Neural progenitor cell (in vitro differentiated cells): ENCODE results near the gene RPS6KB2. TPM values are rescaled to one million over a fixed set of nuclear protein-coding genes. Genes with fewer than 3 reads are reported as not detected.

Source experiments
- DNase-seq: peaks from one replicate; pipeline ENCODE4 v3.0.0-alpha.2; 2016; ENCODE audit warnings: low spot score
- H2AFZ ChIP-seq: fragments of 200-600 bp; sonication (generic); replicated peaks from 2 replicates; pipeline ENCODE4 v1.6.1; 2016; ENCODE audit warnings: antibody characterized with exemption
- H3F3A ChIP-seq: fragments of 200-600 bp; sonication (generic); 2 replicates; pipeline ENCODE4 v1.6.1; 2016; ENCODE audit warnings: antibody characterized with exemption, low read depth
- H3K27ac ChIP-seq: fragments of 200-600 bp; sonication (generic); 2 replicates; pipeline ENCODE4 v1.5.1; 2016; ENCODE audit warnings: mild to moderate bottlenecking
- H3K27me3 ChIP-seq: fragments of 200-600 bp; sonication (generic); 2 replicates; pipeline ENCODE4 v1.6.1; 2016; ENCODE audit warnings: mild to moderate bottlenecking, moderate library complexity
- H3K36me3 ChIP-seq: fragments of 200-600 bp; sonication (generic); 2 replicates; pipeline ENCODE4 v1.5.1; 2016
- H3K4me1 ChIP-seq: fragments of 200-600 bp; sonication (generic); 2 replicates; pipeline ENCODE4 v1.6.1; 2016; ENCODE audit warnings: mixed run types
- H3K4me2 ChIP-seq: fragments of 200-600 bp; sonication (generic); 2 replicates; pipeline ENCODE4 v1.6.1; 2016
- H3K4me3 ChIP-seq: fragments of 200-600 bp; sonication (generic); 2 replicates; pipeline ENCODE4 v1.5.1; 2016
- H3K79me2 ChIP-seq: fragments of 200-600 bp; sonication (generic); 2 replicates; pipeline ENCODE4 v1.6.1; 2016; ENCODE audit warnings: low read depth
- H3K9ac ChIP-seq: fragments of 200-600 bp; sonication (generic); 2 replicates; pipeline ENCODE4 v1.6.1; 2016
- H3K9me3 ChIP-seq: fragments of 200-600 bp; sonication (generic); 2 replicates; pipeline ENCODE4 v1.5.1; 2016; ENCODE audit warnings: low read depth
- H4K20me1 ChIP-seq: fragments of 200-600 bp; sonication (generic); 2 replicates; pipeline ENCODE4 v1.6.1; 2016; ENCODE audit warnings: low read depth
- H3K27ac Mint-ChIP-seq: 3 replicates; pipeline ENCODE4 v1.8.0; 2021; ENCODE audit warnings: mixed read lengths
- H3K27me3 Mint-ChIP-seq: 2 replicates; pipeline ENCODE4 v1.8.0; 2022; ENCODE audit warnings: low read depth, mild to moderate bottlenecking, inconsistent platforms, moderate library complexity, mixed read lengths; ENCODE audit not compliant: insufficient read depth
- H3K36me3 Mint-ChIP-seq: 3 replicates; pipeline ENCODE4 v1.8.0; 2021; ENCODE audit warnings: mixed read lengths
- H3K4me1 Mint-ChIP-seq: 3 replicates; pipeline ENCODE4 v1.8.0; 2021; ENCODE audit warnings: mixed read lengths
- H3K4me3 Mint-ChIP-seq: 3 replicates; pipeline ENCODE4 v1.8.0; 2021; ENCODE audit warnings: mild to moderate bottlenecking, moderate library complexity, mixed read lengths
- H3K9me3 Mint-ChIP-seq: 3 replicates; pipeline ENCODE4 v1.8.0; 2020; ENCODE audit warnings: mixed read lengths
- EZH2 ChIP-seq: fragments of 200-600 bp; sonication (generic); IDR thresholded peaks from 2 replicates; pipeline ENCODE4 v1.6.1; 2017; ENCODE audit warnings: antibody characterized with exemption, mild to moderate bottlenecking, moderate library complexity
- EZH2phosphoT487 ChIP-seq: fragments of 200-600 bp; sonication (generic); IDR thresholded peaks from 2 replicates; pipeline ENCODE4 v1.6.1; 2017; ENCODE audit warnings: antibody characterized with exemption
- total RNA-seq: library from RNA; depleted of rRNA; stranded (reverse); fragments of >200 nt; gene quantifications from 2 replicates; pipeline ENCODE4 v1.2.3, GENCODE V29; 2015; ENCODE audit warnings: low replicate concordance
- TF ChIP-seq, protein P1 (sequence below): fragments of 200-600 bp; sonication (generic); IDR thresholded peaks from 2 replicates; pipeline ENCODE4 v1.5.1; 2017; ENCODE audit warnings: antibody characterized with exemption, mild to moderate bottlenecking

The RPS6KB2 gene
- total RNA-seq, 1 donor from 2014 or later, result 23.7 TPM

DNA sequence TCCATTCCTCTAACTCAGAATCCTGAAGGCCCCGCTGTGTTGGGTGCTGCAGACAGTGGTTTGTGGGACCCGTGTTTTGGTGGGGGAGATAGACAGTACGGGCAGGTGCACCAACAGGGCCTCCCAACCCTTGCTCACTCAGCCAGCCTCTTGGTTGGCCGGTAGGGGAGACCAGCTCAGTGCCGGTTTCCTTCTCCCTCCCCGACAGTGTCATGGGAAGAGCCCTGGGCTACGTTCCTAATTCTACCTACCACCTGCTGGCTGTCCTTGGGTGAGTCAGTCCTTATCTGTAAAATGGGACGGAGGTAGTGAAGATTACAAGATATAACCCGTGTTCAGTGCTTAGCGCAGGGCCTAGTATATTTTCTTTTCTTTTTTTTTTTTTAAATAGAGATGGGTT is 34.9 kb downstream of the RPS6KB2 start:
- Histone ChIP-seq H3K9ac (no peak overlapping the region), H3F3A (no peaks in the 10 kb centered on the region), H3K9me3 (no peaks in the 10 kb centered on the region), H3K4me2 (no peak overlapping the region), H3K27me3 (no peaks in the 10 kb centered on the region), H3K36me3 (no peaks in the 10 kb centered on the region), H2AFZ (no peak overlapping the region), H3K27ac (no peak overlapping the region), H3K4me1 (peaks cover 4% of the 10 kb centered on the region), H4K20me1 (no peaks in the 10 kb centered on the region), H3K79me2 (peaks cover 8% of the 10 kb centered on the region), H3K4me3 (no peak overlapping the region)
- Mint-ChIP-seq H3K9me3 (no peaks in the 10 kb centered on the region), H3K36me3 (no peaks in the 10 kb centered on the region), H3K27me3 (peaks cover 5% of the 10 kb centered on the region), H3K4me1 (peaks cover 13% of the 10 kb centered on the region), H3K4me3 (no peak overlapping the region), H3K27ac (no peak overlapping the region)
- no peak for DNase-seq
- TF ChIP-seq EZH2 (no peak), EZH2phosphoT487 (no peak)
- TF ChIP-seq, protein P1, sequence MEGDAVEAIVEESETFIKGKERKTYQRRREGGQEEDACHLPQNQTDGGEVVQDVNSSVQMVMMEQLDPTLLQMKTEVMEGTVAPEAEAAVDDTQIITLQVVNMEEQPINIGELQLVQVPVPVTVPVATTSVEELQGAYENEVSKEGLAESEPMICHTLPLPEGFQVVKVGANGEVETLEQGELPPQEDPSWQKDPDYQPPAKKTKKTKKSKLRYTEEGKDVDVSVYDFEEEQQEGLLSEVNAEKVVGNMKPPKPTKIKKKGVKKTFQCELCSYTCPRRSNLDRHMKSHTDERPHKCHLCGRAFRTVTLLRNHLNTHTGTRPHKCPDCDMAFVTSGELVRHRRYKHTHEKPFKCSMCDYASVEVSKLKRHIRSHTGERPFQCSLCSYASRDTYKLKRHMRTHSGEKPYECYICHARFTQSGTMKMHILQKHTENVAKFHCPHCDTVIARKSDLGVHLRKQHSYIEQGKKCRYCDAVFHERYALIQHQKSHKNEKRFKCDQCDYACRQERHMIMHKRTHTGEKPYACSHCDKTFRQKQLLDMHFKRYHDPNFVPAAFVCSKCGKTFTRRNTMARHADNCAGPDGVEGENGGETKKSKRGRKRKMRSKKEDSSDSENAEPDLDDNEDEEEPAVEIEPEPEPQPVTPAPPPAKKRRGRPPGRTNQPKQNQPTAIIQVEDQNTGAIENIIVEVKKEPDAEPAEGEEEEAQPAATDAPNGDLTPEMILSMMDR, result no peak

DNA sequence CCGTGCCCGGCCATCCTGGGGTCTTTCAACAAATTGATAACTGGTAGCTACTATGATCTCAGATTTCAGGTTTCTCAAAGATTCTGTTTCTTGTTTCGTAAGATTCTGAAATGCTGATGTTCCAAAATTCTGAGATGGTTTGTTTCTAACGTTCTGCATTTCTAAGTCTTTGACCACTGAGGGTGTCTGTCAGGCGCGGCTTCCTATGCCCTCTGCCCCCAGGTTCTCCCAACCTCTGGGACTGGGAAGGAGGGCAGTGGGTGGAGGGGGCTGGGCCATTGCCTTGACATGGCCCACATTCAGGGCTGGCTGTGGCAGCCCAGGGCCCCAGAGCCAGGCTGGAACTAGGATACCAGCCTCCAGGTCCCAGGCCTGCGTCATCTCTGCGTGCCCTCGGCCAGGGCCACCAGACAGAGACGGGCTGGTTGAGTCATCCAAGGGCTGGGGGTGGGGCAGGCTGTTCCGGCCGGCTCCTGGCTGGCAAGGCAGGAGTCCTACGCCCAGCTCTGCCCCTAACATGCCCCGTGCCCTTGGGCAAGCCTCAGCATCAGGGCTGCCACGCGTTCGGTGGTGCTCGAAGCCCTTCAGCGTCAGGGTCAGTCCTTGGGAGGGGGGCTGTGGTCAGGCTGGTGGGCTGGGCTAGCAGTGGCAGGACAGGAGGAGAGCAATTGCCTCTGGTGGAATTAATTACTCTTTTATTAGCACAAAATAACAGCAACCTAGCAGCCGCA is 35.6 kb downstream of the RPS6KB2 start:
- Histone ChIP-seq H3K27me3 (no peaks in the 10 kb centered on the region), H2AFZ (no peak overlapping the region), H3K79me2 (peaks cover 8% of the 10 kb centered on the region), H3K9ac (no peak overlapping the region), H3K36me3 (no peaks in the 10 kb centered on the region), H3F3A (no peaks in the 10 kb centered on the region), H3K9me3 (no peaks in the 10 kb centered on the region), H3K4me1 (peaks cover 6% of the 10 kb centered on the region), H3K27ac (no peak overlapping the region), H4K20me1 (no peaks in the 10 kb centered on the region), H3K4me3 (peak overlapping the region; percentile 64), H3K4me2 (peak overlapping the region; percentile 82)
- H3K36me3 Mint-ChIP-seq, result no peaks in the 10 kb centered on the region
- H3K9me3 Mint-ChIP-seq, result no peaks in the 10 kb centered on the region
- TF ChIP-seq EZH2phosphoT487 (no peak), EZH2 (no peak)
- TF ChIP-seq, protein P1, result no peak
- DNase-seq, result no peak
- H3K27ac Mint-ChIP-seq, result no peak overlapping the region
- H3K4me1 Mint-ChIP-seq, result peaks cover 16% of the 10 kb centered on the region
- peaks cover 6% of the 10 kb centered on the region for H3K27me3 Mint-ChIP-seq
- peak overlapping the region; percentile 84 for H3K4me3 Mint-ChIP-seq

DNA sequence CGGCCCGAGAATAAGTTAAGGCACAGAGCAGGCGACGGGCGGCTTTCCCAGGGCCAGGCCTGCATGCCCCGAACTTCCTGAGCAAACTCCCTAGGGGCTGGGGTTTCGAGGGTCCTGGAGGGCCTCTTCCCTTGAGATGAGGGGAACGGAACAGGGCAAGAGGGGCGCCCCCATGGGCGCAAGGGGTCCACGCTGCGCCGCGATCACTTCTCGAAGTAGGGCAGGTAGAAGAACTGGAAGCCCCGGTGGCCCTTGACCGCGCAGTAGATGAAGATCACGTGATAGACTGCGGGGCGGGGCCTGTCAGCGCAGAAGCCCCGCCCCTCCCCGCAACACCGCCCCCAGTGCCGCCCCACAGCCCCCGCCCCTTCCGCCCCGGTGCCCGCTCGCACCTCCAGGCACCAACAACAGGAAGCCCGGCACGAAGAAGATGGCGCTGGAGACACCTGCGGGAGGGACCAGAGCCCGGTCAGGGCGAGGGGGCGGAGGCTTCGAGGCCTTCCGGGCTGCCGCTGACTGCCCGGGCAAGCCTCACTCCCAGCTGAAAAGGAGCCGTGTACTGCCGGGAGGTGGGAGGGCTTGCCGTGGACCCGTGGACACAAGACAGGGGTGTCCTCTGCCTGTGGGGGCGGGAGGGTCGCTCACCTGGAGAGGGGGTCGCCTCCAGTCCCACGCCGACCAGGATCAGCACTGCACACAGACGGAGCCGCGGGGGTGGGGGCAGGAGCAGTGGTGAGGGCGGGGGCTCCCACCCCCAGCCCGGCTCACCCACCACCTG is 36.3 kb downstream of the RPS6KB2 start:
- H2AFZ ChIP-seq, result no peak overlapping the region
- H3K9ac ChIP-seq, result peak overlapping the region; percentile 49
- Mint-ChIP-seq H3K36me3 (no peaks in the 10 kb centered on the region), H3K27me3 (peaks cover 3% of the 10 kb centered on the region), H3K27ac (peak overlapping the region; percentile 88), H3K4me1 (peaks cover 16% of the 10 kb centered on the region), H3K9me3 (no peaks in the 10 kb centered on the region), H3K4me3 (peak overlapping the region; percentile 84)
- H3K4me3 ChIP-seq, result peak overlapping the region; percentile 64
- H3K27me3 ChIP-seq, result no peaks in the 10 kb centered on the region
- H3F3A ChIP-seq, result no peaks in the 10 kb centered on the region
- no peaks in the 10 kb centered on the region for H3K36me3 ChIP-seq
- peaks cover 6% of the 10 kb centered on the region for H3K4me1 ChIP-seq
- no peaks in the 10 kb centered on the region for H4K20me1 ChIP-seq
- TF ChIP-seq EZH2 (no peak), EZH2phosphoT487 (no peak)
- TF ChIP-seq, protein P1, result no peak
- peaks cover 8% of the 10 kb centered on the region for H3K79me2 ChIP-seq
- H3K27ac ChIP-seq, result no peak overlapping the region
- H3K9me3 ChIP-seq, result no peaks in the 10 kb centered on the region
- peak; percentile 90 for DNase-seq
- peak overlapping the region; percentile 82 for H3K4me2 ChIP-seq
